K562 (cell line): ENCODE data around the gene SLC39A12. TPM values are rescaled to one million over a fixed set of nuclear protein-coding genes. Genes with fewer than 3 reads are reported as not detected.

Experiments used
- ATAC-seq: fragments of 200-7000 bp; cut with Tn5 transposase; 3 replicates; pipeline ENCODE4 v1.9.1; 2020; ENCODE audit warnings: moderate library complexity
- BruUV-seq: library from RNA; stranded (reverse); fragments of 400-500 nt; replicated peaks from 2 replicates; lab custom pipeline; 2021; lab: Mats Ljungman, UMichigan
- CTCF ChIA-PET: fragments of 300-600 bp; formaldehyde crosslinking; extraction: SDS; loops from one replicate; lab custom pipeline; 2021; ENCODE audit warnings: low intra/inter-chr PET ratio; lab: Yijun Ruan, JAX
- POLR2A ChIA-PET: fragments of 300-600, 350-650 bp; sonication (Branson Sonifier 250); formaldehyde crosslinking; extraction: SDS; loops from one replicate; lab custom pipeline; 2021; ENCODE audit warnings: antibody characterized with exemption, inconsistent platforms; lab: Yijun Ruan, JAX
- DNase-seq, 4 experiments: peaks; one replicate each; pipeline versions ENCODE4 v3.0.0 to v3.0.0-alpha.2; 2011 to 2018; ENCODE audit warnings: low spot score in 3 of 4, mixed read lengths in 3 of 4; ENCODE audit errors: extremely low read depth in 1 of 4
- FAIRE-seq: peaks from 2 replicates; lab custom pipeline; 2011; peaks lifted over from hg19 to GRCh38; lab: Jason Lieb, UNC
- H2AFZ ChIP-seq: 2 replicates; pipeline ENCODE4 v1.6.0; 2011; ENCODE audit warnings: low read depth, low read length, control low read depth, inconsistent platforms
- H3K27ac ChIP-seq: fragments of 200-600 bp; 3 replicates; pipeline ENCODE4 v1.8.0; 2011; ENCODE audit warnings: low read depth, mild to moderate bottlenecking, control low read depth, inconsistent platforms, low read length, moderate library complexity, mixed read lengths; ENCODE audit errors: extremely low read depth
- H3K27me3 ChIP-seq, 2 experiments: fragments of 300-600 bp in 1 of 2; 2 replicates in 1 of 2; 3 replicates in 1 of 2; pipeline versions ENCODE4 v1.6.0 to v1.8.0; 2011; ENCODE audit warnings: inconsistent platforms in 2 of 2, low read length in 2 of 2, mild to moderate bottlenecking in 1 of 2, mixed read lengths in 1 of 2, moderate library complexity in 1 of 2; ENCODE audit not compliant: control insufficient read depth in 2 of 2, insufficient read depth in 2 of 2
- H3K36me3 ChIP-seq: fragments of 300-600 bp; 3 replicates; pipeline ENCODE4 v1.8.0; 2011; ENCODE audit warnings: mild to moderate bottlenecking, low read length, inconsistent platforms; ENCODE audit not compliant: control insufficient read depth, insufficient read depth
- H3K4me1 ChIP-seq, 2 experiments: fragments of 200-600 bp in 1 of 2; replicated peaks in 1 of 2; 2 replicates in 1 of 2; 3 replicates in 1 of 2; pipeline versions ENCODE4 v1.5.1 to v1.8.0; 2011; ENCODE audit warnings: inconsistent platforms in 2 of 2, low read length in 2 of 2, mild to moderate bottlenecking in 1 of 2, mixed read lengths in 1 of 2, moderate library complexity in 1 of 2; ENCODE audit not compliant: control insufficient read depth in 2 of 2, insufficient read depth in 2 of 2
- H3K4me2 ChIP-seq: 2 replicates; pipeline ENCODE4 v1.6.1; 2011; ENCODE audit warnings: low read length, control low read depth, inconsistent platforms, mixed read lengths; ENCODE audit not compliant: insufficient read depth
- H3K4me3 ChIP-seq: fragments of 200-600 bp; sonication (generic), shearing (Covaris generic); 2 replicates; pipeline ENCODE4 v1.5.1; 2016; ENCODE audit warnings: control low read depth, inconsistent platforms
- H3K79me2 ChIP-seq: fragments of 200-600 bp; 3 replicates; pipeline ENCODE4 v1.8.0; 2011; ENCODE audit warnings: low read length, inconsistent platforms; ENCODE audit not compliant: control insufficient read depth, insufficient read depth
- H3K9ac ChIP-seq, 2 experiments: 2 replicates each; pipeline versions ENCODE4 v1.6.0 to v1.6.1; 2011; ENCODE audit warnings: low read depth in 2 of 2, low read length in 2 of 2, control low read depth in 1 of 2, inconsistent platforms in 1 of 2, mild to moderate bottlenecking in 1 of 2, mixed read lengths in 1 of 2; ENCODE audit not compliant: insufficient read depth in 1 of 2
- H3K9me1 ChIP-seq: one replicate; pipeline ENCODE4 v1.6.0; 2011; ENCODE audit warnings: inconsistent platforms, mild to moderate bottlenecking, low read length, moderate library complexity; ENCODE audit not compliant: control insufficient read depth, insufficient read depth
- H3K9me3 ChIP-seq: replicated peaks from 2 replicates; pipeline ENCODE4 v1.5.1; 2011; ENCODE audit warnings: low read depth, low read length, inconsistent platforms; ENCODE audit not compliant: control insufficient read depth, insufficient read depth
- H4K20me1 ChIP-seq: replicated peaks from 2 replicates; pipeline ENCODE4 v1.6.1; 2011; ENCODE audit warnings: low read length, inconsistent platforms, mixed read lengths; ENCODE audit not compliant: control insufficient read depth, insufficient read depth
- ASH1L ChIP-seq: fragments of 450-650 bp; IDR thresholded peaks from 2 replicates; pipeline ENCODE4 v1.6.1; 2018; ENCODE audit warnings: borderline replicate concordance, mild to moderate bottlenecking, low read depth; ENCODE audit not compliant: partially characterized antibody
- ERF ChIP-seq: fragments of 450-650 bp; formaldehyde crosslinking; IDR thresholded peaks from 2 replicates; pipeline ENCODE4 v1.4.0; 2020; ENCODE audit warnings: mild to moderate bottlenecking, mixed read lengths
- GABPB2 ChIP-seq: fragments of 250-450 bp; sonication (Bioruptor Pico); conservative IDR thresholded peaks from 2 replicates; pipeline ENCODE4 v1.5.1; 2021; ENCODE audit warnings: mild to moderate bottlenecking
- MCM3 ChIP-seq: fragments of 450-650 bp; IDR thresholded peaks from 2 replicates; pipeline ENCODE4 v1.6.1; 2016
- NEUROD1 ChIP-seq: fragments of 150-350 bp; IDR thresholded peaks from 2 replicates; pipeline ENCODE4 v1.6.1; 2014; ENCODE audit warnings: borderline replicate concordance, low read length, low read depth; ENCODE audit not compliant: partially characterized antibody
- NONO ChIP-seq, 2 experiments: fragments of 200-400 bp in 1 of 2; fragments of 450-650 bp in 1 of 2; formaldehyde crosslinking in 1 of 2; IDR thresholded peaks; 2 replicates each; pipeline ENCODE4 v1.6.1; 2017; ENCODE audit warnings: low read depth in 2 of 2, mild to moderate bottlenecking in 2 of 2, moderate library complexity in 2 of 2, low read length in 1 of 2
- PRMT5 ChIP-seq: sonication (generic); formaldehyde crosslinking; IDR thresholded peaks from 2 replicates; pipeline ENCODE4 v1.5.0; 2020; ENCODE audit warnings: missing genetic modification reagents
- PRPF4 ChIP-seq: fragments of 200-400 bp; formaldehyde crosslinking; IDR thresholded peaks from one replicate; pipeline ENCODE4 v1.6.1; 2017; ENCODE audit warnings: low read length, low read depth, mild to moderate bottlenecking; ENCODE audit not compliant: insufficient read depth, poor library complexity, severe bottlenecking
- SMARCA5 ChIP-seq: fragments of 450-650 bp; IDR thresholded peaks from 2 replicates; pipeline ENCODE4 v1.6.1; 2016
- TAF9B ChIP-seq: fragments of 450-650 bp; IDR thresholded peaks from 2 replicates; pipeline ENCODE4 v1.6.1; 2018; ENCODE audit warnings: mild to moderate bottlenecking; ENCODE audit not compliant: partially characterized antibody
- TOE1 ChIP-seq, 2 experiments: fragments of 450-650 bp in 1 of 2; sonication (generic) in 1 of 2; formaldehyde crosslinking in 1 of 2; IDR thresholded peaks; 2 replicates each; pipeline versions ENCODE4 v1.7.1 to v1.8.0; 2016 to 2022; ENCODE audit warnings: borderline replicate concordance in 2 of 2, mild to moderate bottlenecking in 2 of 2, antibody characterized with exemption in 1 of 2, inconsistent platforms in 1 of 2, low read depth in 1 of 2, missing genetic modification reagents in 1 of 2, moderate library complexity in 1 of 2
- XRCC5 ChIP-seq: fragments of 200-400 bp; formaldehyde crosslinking; IDR thresholded peaks from 2 replicates; pipeline ENCODE4 v1.6.1; 2017; ENCODE audit warnings: low read depth, mild to moderate bottlenecking, low read length
- YY1 ChIP-seq, 3 experiments: IDR thresholded peaks; 2 replicates each; pipeline ENCODE4 v1.6.1; 2011; ENCODE audit warnings: low read length in 2 of 3, mild to moderate bottlenecking in 2 of 3, moderate library complexity in 2 of 3, borderline replicate concordance in 1 of 3, control low read depth in 1 of 3, low read depth in 1 of 3; ENCODE audit not compliant: insufficient read depth in 3 of 3, insufficient replicate concordance in 2 of 3, control insufficient read depth in 1 of 3, insufficient read length in 1 of 3; ENCODE audit errors: extremely low read depth in 1 of 3
- ZFP91 ChIP-seq: sonication (generic); formaldehyde crosslinking; IDR thresholded peaks from 2 replicates; pipeline ENCODE4 v1.8.0; 2022; ENCODE audit warnings: mild to moderate bottlenecking, missing genetic modification reagents
- ZNF589 ChIP-seq: fragments of 200-800 bp; sonication (Bioruptor generic); IDR thresholded peaks from 2 replicates; pipeline ENCODE4 v1.6.1; 2016; ENCODE audit warnings: low read depth, missing genetic modification characterization, missing compliant biosample characterization
- ZNF77 ChIP-seq: fragments of 250-450 bp; sonication (Bioruptor Pico); IDR thresholded peaks from 2 replicates; pipeline ENCODE4 v1.5.0; 2020
- ZSCAN29 ChIP-seq: fragments of 450-650 bp; IDR thresholded peaks from 2 replicates; pipeline ENCODE4 v1.6.1; 2017
- WGBS: fragments of 100-300 bp; shearing (Covaris generic); methylation state at CpG from one replicate; pipeline ENCODE4 v1.1.6; 2016; ENCODE audit warnings: low coverage, mixed read lengths; ENCODE audit not compliant: insufficient coverage; ENCODE audit errors: missing lambda C conversion rate; 5-methylcytosine and 5-hydroxymethylcytosine counted together
- in situ Hi-C: fragments of 300-500 bp; cut with MboI; formaldehyde crosslinking; loops from 4 replicates; pipeline ENCODE4 v1.15.0; 2018; ENCODE audit warnings: inconsistent platforms, mixed read lengths
- intact Hi-C: fragments of 100-400 bp; cut with micrococcal nuclease; formaldehyde crosslinking; loops from 2 replicates; pipeline ENCODE4 v1.14.2; 2022
- polyA plus RNA-seq, 8 experiments: library from polyadenylated mRNA; depleted of rRNA in 4 of 8; stranded (reverse) in 5 of 8; unstranded in 3 of 8; fragments of >200 nt; fragmentation: Nextera tagmentation in 2 of 8; fragmentation: Illumina TruSeq in 1 of 8; extraction: Ambion mirVana in 2 of 8; extraction: Trizol in 1 of 8; gene quantifications; 2 replicates each; pipeline versions ENCODE4 v1.2.1 to v1.2.3, GENCODE V29; 2011 to 2014; ENCODE audit warnings: inconsistent platforms in 1 of 8, missing spikeins in 1 of 8
- total RNA-seq, 7 experiments: library from RNA; depleted of rRNA in 6 of 7; stranded (reverse); fragments of >200 nt in 6 of 7; fragmentation: Illumina TruSeq in 2 of 7; extraction: Trizol in 2 of 7; gene quantifications; 2 replicates each; pipeline versions ENCODE4 v1.2.1 to v1.2.3, GENCODE V29; 2011 to 2021; ENCODE audit warnings: low replicate concordance in 1 of 7

Gene SLC39A12
- total and polyA plus RNA-seq, 9 of the 15 experiments (the other 6 are each of a cell fraction or from before 2014, with no cell fraction given): not detected

GRCh38 chr10:18010050-18010449 is 58.3 kb downstream of the SLC39A12 start:
- no peak overlapping the region for H3K27ac ChIP-seq
- 0% methylated on average over 2 of the region's 2 CpGs for WGBS
- H4K20me1 ChIP-seq: no peaks in the 10 kb centered on the region
- intact Hi-C loops: no loop called here
- H3K4me2 ChIP-seq: no peak overlapping the region
- no peak overlapping the region for H3K9ac ChIP-seq
- H3K9me3 ChIP-seq: no peaks in the 10 kb centered on the region
- H2AFZ ChIP-seq: no peak overlapping the region
- H3K27me3 ChIP-seq: peaks cover 3 to 4% of the 10 kb centered on the region in 2 experiments; a peak in 2 of 5 replicates
- FAIRE-seq: no peak
- no peak overlapping the region for H3K4me3 ChIP-seq
- BruUV-seq: no TSS peak
- CTCF ChIA-PET: no interaction called here
- no peaks in the 10 kb centered on the region for H3K36me3 ChIP-seq
- H3K79me2 ChIP-seq: no peaks in the 10 kb centered on the region
- no peaks in the 10 kb centered on the region for H3K9me1 ChIP-seq
- DNase-seq: no peak
- no peaks in the 10 kb centered on the region for H3K4me1 ChIP-seq
- no peak for ATAC-seq
- TF ChIP-seq SMARCA5 (no peak), TAF9B (no peak), NEUROD1 (no peak), TOE1 (IDR thresholded peaks at IDR 0.05; ENCODE audit: borderline replicate concordance) (no peak), TOE1 (CRISPR knock-in tag; IDR thresholded peaks at IDR 0.05; ENCODE audit: borderline replicate concordance, low read depth) (no peak), YY1 (IDR thresholded peaks at IDR 0.05; ENCODE audit: borderline replicate concordance in 1 of 3, control insufficient read depth in 1 of 3, extremely low read depth in 1 of 3, insufficient read depth in 3 of 3, insufficient read length in 1 of 3, insufficient replicate concordance in 2 of 3, low read depth in 1 of 3, low read length in 2 of 3) (no peak), ZNF77 (CRISPR knock-in tag) (no peak), PRPF4 (no peak), MCM3 (no peak), GABPB2 (no peak), ZNF589 (CRISPR knock-in tag) (no peak), ERF (no peak), ZSCAN29 (no peak), ASH1L (no peak), ZFP91 (no peak), XRCC5 (no peak), NONO (IDR thresholded peaks at IDR 0.05; ENCODE audit: low read depth in 2 of 2, low read length in 1 of 2) (no peak), PRMT5 (CRISPR knock-in tag) (no peak)
- in situ Hi-C loops: no loop called here
- POLR2A ChIA-PET: no interaction called here
